ENCODE results near the gene TMEM132D. TPM values are rescaled to one million over a fixed set of nuclear protein-coding genes. Genes with fewer than 3 reads are reported as not detected.

Gene TMEM132D
- total RNA-seq, 1 experiment from 2014 or later, result 1.4 TPM

DNA sequence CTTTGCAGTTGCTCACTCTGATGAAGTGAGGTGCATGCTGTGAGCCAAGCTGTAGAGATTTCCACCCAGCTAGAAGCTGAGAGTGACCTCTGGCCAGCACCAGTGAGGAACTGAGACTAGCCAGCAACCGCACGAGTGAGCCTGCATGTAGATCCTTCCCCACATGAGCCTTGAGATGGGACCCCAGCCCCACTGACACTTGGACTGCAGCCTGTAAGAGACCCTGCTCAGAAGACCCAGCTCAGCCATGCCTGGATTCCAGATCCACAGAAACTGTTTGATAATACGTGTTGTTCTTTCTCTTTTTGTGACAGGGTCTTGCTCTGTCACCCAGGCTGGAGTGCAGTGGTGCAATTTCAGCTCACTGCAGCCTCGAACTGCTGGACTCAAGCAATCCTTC lies 821.4 kb downstream of the TMEM132D start:
- Mint-ChIP-seq H3K27ac (no peak overlapping the region), H3K4me1 (no peaks in the 10 kb centered on the region), H3K9me3 (peaks cover 75% of the 10 kb centered on the region), H3K4me3 (no peak overlapping the region), H3K36me3 (peaks cover 81% of the 10 kb centered on the region), H3K27me3 (ENCODE audit: low read depth) (peaks cover 7% of the 10 kb centered on the region)
- TF ChIP-seq IRF2 (CRISPR knock-in tag; IDR thresholded peaks at IDR 0.05; ENCODE audit: borderline replicate concordance, low read depth) (no peak), RELA (CRISPR knock-in tag; IDR thresholded peaks at IDR 0.05; ENCODE audit: borderline replicate concordance) (no peak), ZNF396 (CRISPR knock-in tag; IDR thresholded peaks at IDR 0.05; ENCODE audit: borderline replicate concordance) (no peak), ZNF423 (CRISPR knock-in tag; IDR thresholded peaks at IDR 0.05) (no peak), ZNF263 (CRISPR knock-in tag; IDR thresholded peaks at IDR 0.05; ENCODE audit: low read depth) (no peak), PRRX2 (CRISPR knock-in tag; IDR thresholded peaks at IDR 0.05) (no peak), SOX15 (CRISPR knock-in tag; IDR thresholded peaks at IDR 0.05) (no peak)
- TF ChIP-seq, protein P1, sequence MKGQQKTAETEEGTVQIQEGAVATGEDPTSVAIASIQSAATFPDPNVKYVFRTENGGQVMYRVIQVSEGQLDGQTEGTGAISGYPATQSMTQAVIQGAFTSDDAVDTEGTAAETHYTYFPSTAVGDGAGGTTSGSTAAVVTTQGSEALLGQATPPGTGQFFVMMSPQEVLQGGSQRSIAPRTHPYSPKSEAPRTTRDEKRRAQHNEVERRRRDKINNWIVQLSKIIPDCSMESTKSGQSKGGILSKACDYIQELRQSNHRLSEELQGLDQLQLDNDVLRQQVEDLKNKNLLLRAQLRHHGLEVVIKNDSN (CRISPR knock-in tag; IDR thresholded peaks at IDR 0.05), result no peak
- TF ChIP-seq, protein P2, sequence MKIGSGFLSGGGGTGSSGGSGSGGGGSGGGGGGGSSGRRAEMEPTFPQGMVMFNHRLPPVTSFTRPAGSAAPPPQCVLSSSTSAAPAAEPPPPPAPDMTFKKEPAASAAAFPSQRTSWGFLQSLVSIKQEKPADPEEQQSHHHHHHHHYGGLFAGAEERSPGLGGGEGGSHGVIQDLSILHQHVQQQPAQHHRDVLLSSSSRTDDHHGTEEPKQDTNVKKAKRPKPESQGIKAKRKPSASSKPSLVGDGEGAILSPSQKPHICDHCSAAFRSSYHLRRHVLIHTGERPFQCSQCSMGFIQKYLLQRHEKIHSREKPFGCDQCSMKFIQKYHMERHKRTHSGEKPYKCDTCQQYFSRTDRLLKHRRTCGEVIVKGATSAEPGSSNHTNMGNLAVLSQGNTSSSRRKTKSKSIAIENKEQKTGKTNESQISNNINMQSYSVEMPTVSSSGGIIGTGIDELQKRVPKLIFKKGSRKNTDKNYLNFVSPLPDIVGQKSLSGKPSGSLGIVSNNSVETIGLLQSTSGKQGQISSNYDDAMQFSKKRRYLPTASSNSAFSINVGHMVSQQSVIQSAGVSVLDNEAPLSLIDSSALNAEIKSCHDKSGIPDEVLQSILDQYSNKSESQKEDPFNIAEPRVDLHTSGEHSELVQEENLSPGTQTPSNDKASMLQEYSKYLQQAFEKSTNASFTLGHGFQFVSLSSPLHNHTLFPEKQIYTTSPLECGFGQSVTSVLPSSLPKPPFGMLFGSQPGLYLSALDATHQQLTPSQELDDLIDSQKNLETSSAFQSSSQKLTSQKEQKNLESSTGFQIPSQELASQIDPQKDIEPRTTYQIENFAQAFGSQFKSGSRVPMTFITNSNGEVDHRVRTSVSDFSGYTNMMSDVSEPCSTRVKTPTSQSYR (CRISPR knock-in tag; IDR thresholded peaks at IDR 0.05), result no peak
- TF ChIP-seq, protein P3, sequence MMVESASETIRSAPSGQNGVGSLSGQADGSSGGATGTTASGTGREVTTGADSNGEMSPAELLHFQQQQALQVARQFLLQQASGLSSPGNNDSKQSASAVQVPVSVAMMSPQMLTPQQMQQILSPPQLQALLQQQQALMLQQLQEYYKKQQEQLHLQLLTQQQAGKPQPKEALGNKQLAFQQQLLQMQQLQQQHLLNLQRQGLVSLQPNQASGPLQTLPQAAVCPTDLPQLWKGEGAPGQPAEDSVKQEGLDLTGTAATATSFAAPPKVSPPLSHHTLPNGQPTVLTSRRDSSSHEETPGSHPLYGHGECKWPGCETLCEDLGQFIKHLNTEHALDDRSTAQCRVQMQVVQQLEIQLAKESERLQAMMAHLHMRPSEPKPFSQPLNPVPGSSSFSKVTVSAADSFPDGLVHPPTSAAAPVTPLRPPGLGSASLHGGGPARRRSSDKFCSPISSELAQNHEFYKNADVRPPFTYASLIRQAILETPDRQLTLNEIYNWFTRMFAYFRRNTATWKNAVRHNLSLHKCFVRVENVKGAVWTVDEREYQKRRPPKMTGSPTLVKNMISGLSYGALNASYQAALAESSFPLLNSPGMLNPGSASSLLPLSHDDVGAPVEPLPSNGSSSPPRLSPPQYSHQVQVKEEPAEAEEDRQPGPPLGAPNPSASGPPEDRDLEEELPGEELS (CRISPR knock-in tag; IDR thresholded peaks at IDR 0.05), result no peak
- DNase-seq (ENCODE audit: low spot score) (no peak), ATAC-seq (no peak)
- ChIA-PET POLR2A (no interaction called here), CTCF (no interaction called here)

DNA sequence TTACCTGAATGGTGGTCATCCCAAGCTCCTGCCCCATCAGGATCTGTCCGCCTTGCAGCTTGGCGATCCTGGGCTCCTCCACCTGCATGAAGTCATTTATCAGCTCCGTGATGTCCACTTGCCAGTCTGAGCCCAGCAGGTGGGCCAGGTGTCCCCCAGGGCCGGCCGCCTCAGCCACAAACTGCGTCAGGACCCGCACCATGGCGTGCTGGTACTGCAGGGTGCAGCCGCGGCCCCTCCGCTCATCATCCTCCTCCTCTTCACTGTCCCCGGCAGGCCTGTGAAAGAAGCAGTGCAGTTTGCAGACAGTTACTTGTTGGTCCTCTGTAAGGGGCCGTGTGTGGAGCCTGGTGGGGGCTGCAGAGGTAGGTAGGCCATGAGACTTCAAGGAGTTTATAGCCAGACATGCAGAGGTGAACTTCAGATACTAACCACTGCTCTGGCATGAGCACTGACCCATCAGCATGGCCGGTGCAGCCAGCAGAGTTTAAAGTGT lies 822.0 kb downstream of the TMEM132D start:
- TF ChIP-seq ETV6 (CRISPR knock-in tag; IDR thresholded peaks at IDR 0.05), result no peak
- TF ChIP-seq, protein P4, sequence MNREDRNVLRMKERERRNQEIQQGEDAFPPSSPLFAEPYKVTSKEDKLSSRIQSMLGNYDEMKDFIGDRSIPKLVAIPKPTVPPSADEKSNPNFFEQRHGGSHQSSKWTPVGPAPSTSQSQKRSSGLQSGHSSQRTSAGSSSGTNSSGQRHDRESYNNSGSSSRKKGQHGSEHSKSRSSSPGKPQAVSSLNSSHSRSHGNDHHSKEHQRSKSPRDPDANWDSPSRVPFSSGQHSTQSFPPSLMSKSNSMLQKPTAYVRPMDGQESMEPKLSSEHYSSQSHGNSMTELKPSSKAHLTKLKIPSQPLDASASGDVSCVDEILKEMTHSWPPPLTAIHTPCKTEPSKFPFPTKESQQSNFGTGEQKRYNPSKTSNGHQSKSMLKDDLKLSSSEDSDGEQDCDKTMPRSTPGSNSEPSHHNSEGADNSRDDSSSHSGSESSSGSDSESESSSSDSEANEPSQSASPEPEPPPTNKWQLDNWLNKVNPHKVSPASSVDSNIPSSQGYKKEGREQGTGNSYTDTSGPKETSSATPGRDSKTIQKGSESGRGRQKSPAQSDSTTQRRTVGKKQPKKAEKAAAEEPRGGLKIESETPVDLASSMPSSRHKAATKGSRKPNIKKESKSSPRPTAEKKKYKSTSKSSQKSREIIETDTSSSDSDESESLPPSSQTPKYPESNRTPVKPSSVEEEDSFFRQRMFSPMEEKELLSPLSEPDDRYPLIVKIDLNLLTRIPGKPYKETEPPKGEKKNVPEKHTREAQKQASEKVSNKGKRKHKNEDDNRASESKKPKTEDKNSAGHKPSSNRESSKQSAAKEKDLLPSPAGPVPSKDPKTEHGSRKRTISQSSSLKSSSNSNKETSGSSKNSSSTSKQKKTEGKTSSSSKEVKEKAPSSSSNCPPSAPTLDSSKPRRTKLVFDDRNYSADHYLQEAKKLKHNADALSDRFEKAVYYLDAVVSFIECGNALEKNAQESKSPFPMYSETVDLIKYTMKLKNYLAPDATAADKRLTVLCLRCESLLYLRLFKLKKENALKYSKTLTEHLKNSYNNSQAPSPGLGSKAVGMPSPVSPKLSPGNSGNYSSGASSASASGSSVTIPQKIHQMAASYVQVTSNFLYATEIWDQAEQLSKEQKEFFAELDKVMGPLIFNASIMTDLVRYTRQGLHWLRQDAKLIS (CRISPR knock-in tag; IDR thresholded peaks at IDR 0.05; ENCODE audit: borderline replicate concordance), result no peak
- TF ChIP-seq, protein P5, sequence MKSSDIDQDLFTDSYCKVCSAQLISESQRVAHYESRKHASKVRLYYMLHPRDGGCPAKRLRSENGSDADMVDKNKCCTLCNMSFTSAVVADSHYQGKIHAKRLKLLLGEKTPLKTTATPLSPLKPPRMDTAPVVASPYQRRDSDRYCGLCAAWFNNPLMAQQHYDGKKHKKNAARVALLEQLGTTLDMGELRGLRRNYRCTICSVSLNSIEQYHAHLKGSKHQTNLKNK (CRISPR knock-in tag; IDR thresholded peaks at IDR 0.05), result no peak
- TF ChIP-seq, protein P6, sequence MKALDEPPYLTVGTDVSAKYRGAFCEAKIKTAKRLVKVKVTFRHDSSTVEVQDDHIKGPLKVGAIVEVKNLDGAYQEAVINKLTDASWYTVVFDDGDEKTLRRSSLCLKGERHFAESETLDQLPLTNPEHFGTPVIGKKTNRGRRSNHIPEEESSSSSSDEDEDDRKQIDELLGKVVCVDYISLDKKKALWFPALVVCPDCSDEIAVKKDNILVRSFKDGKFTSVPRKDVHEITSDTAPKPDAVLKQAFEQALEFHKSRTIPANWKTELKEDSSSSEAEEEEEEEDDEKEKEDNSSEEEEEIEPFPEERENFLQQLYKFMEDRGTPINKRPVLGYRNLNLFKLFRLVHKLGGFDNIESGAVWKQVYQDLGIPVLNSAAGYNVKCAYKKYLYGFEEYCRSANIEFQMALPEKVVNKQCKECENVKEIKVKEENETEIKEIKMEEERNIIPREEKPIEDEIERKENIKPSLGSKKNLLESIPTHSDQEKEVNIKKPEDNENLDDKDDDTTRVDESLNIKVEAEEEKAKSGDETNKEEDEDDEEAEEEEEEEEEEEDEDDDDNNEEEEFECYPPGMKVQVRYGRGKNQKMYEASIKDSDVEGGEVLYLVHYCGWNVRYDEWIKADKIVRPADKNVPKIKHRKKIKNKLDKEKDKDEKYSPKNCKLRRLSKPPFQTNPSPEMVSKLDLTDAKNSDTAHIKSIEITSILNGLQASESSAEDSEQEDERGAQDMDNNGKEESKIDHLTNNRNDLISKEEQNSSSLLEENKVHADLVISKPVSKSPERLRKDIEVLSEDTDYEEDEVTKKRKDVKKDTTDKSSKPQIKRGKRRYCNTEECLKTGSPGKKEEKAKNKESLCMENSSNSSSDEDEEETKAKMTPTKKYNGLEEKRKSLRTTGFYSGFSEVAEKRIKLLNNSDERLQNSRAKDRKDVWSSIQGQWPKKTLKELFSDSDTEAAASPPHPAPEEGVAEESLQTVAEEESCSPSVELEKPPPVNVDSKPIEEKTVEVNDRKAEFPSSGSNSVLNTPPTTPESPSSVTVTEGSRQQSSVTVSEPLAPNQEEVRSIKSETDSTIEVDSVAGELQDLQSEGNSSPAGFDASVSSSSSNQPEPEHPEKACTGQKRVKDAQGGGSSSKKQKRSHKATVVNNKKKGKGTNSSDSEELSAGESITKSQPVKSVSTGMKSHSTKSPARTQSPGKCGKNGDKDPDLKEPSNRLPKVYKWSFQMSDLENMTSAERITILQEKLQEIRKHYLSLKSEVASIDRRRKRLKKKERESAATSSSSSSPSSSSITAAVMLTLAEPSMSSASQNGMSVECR (CRISPR knock-in tag; IDR thresholded peaks at IDR 0.05; ENCODE audit: borderline replicate concordance), result no peak
- POLR2A ChIA-PET, result no interaction called here
- Mint-ChIP-seq H3K9me3 (peaks cover 75% of the 10 kb centered on the region), H3K27me3 (ENCODE audit: low read depth) (peaks cover 7% of the 10 kb centered on the region), H3K4me3 (no peak overlapping the region), H3K4me1 (no peaks in the 10 kb centered on the region), H3K27ac (no peak overlapping the region), H3K36me3 (peaks cover 80% of the 10 kb centered on the region)
- no peak for DNase-seq (ENCODE audit: low spot score)
- CTCF ChIA-PET, result no interaction called here
- no peak for ATAC-seq

All from WTC11 (cell line).